Tongue (tissue), 2 donors: ENCODE results near the gene PRM2. TPM values are rescaled to one million over a fixed set of nuclear protein-coding genes. Genes with fewer than 3 reads are reported as not detected.

Experiments used
- DNase-seq: peaks from one replicate; pipeline ENCODE4 v3.0.0-alpha.2; 2015
- total RNA-seq: library from RNA; depleted of rRNA; stranded (reverse); fragments of >200 nt; gene quantifications from one replicate; pipeline ENCODE4 v1.2.3, GENCODE V29; 2014

Gene PRM2, protein sequence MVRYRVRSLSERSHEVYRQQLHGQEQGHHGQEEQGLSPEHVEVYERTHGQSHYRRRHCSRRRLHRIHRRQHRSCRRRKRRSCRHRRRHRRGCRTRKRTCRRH
- not detected for total RNA-seq

- no peak for DNase-seq
Observed at GRCh38 chr16:11276143-11276895, at the start of gene PRM2. Gene PRM2, minus strand, starts transcription at chr16:11276480. Its CDS starts 110 bp downstream, at chr16:11276370.

DNA sequence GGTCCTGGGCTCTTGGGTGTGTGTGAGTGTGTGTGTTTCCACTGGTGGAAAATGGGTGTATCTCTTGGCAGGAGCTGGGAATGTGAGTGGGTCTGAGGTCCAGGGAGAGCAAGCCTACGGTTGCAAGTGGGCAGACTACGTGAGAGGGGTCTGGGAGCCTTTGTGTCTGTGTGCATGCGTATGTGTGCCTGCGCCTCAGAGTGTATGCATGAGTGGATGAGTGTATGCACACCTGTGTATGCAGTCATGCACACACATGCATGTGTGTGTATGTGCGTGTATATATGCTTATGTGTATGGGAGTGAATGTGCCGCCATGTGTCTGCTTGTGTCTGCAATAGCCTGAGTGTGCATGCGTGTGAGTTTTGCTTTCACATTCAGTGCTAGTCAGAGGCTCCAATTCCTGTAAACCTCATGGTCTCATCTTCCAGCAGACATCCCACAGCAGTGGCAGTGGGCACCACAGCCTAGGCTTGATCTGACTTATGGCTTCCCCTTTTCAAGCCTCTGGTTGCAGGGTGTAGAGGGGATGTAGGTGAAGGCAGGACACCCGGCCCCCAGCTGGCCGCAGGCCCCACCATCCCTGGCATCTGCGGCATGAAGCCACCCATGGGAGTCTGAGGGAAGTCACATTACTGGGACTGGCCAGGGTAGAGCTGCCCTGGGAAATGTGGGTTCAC is 49.3 kb upstream of the PRM2 start:
- no peak for DNase-seq

- DNase-seq, result no peak
Observed at GRCh38 chr16:11323551-11324336, 47.5 kb upstream of the PRM2 start.

DNA sequence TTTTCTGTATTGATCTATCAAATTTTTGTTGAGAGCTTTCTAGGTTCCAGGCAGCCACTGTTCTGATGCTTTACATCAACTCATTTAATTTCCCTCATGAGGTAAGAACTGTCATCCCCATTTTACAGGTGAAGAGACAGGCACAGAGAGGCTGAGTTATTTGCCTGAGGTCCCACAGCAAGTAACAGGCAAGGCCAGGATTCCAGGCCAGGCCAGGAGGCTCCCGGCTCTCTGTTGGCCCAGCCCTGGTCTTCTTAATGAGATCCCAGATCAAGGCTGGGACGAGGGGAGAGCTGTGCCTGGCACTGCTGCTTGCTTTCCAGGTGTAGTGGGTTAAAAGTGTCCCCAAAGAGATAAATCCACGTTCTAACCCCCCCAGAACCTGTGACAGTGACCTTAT is 46.5 kb upstream of the PRM2 start:
- no peak for DNase-seq

DNA sequence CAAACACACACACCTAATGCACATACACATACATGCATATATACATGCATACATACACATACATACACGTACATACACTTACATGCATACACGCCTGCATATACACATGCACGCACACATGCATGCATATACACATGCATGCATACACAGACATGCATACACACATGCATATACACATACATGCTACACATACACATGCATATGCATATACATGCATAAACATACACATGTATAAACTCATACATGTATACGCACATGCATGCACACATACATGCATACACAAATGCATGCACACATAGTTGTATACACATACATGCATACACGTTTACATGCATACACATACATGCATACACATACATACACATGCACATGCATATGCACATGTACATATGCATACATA is 45.4 kb upstream of the PRM2 start:
- no peak for DNase-seq

DNA sequence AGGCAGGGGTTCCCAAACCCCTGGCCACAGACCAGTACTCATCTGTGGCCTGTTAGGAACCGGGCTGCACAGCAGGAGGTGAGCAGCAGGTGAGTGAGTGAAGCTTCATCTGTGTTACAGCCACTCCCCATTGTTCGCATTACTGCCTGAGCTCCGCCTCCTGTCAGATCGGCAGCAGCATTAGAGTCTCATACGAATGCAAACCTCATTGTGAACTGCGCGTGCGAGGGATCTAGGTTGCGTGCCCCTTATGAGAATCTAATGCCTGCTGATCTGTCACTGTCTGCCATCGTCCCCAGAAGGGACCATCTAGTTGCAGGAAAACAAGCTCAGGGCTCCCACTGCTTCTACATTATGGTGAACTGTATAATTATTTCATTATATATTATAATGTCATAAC is 43.9 kb upstream of the PRM2 start:
- DNase-seq, result no peak

- DNase-seq, result peak; percentile 57
Observed at GRCh38 chr16:11319529-11320146, 43.4 kb upstream of the PRM2 start.

DNA sequence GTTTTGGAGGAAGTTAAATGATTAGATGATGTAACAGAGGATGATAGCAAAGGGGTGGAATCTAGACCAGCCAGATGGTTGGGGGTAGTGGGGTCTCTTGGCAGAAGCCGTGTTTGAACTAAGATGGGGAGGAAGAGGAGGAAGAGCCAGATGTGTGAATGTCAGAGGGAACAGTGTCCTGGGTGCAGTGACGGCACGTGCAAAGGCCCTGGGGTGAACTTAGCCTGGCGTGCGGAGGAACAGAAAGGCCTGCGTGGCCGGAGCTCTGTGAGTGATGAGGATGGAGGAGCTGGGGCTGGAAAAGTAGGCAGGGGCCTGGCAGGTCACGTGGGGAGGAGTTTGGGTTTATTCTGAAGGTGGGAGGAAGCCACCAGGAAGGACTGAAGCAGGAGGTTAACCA is 42.5 kb upstream of the PRM2 start:
- no peak for DNase-seq

- no peak for DNase-seq
Observed at GRCh38 chr16:11316331-11317015, 40.2 kb upstream of the PRM2 start.

GRCh38 chr16:11315510-11315909 is 39.2 kb upstream of the PRM2 start:
- DNase-seq, result peak; percentile 61

- no peak for DNase-seq
Observed at GRCh38 chr16:11314309-11314894, 38.1 kb upstream of the PRM2 start.

DNA sequence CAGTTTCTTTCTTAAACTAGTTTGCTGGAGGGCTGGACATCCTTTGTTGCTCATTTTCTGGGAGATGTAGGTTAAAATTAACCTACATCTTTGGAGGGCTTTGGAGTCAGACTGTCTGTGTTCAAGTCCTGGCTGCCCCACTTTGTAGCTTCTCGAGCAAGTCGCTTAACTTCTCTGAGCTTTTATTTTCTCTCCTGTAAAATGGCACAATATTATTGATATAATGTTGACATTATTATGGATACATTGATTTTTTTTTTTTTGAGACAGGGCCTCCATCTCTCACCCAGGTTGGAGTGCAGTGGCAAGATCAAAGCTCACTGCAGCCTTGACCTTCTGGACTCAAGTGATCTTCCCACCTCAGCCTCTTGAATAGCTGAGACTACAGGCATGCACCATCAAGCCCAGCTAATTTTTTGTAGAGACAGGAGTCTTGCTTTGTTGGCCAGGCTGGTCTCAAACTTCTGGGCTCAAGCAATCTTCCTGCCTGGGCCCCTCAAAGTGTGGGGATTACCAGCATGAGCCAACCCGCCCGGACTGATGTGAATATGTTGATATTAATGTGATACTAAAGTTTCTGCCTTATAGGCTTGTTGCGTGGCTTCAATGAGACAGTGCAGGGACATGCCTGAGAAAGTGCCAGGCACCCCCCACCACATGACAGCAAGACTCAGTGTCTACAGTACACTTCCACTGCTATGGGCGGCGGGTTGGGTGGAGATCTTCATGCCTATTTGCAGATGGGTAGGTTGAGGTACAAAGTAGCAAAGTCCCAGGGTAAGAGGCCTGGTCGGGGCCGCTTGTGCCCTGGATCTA is 37.4 kb upstream of the PRM2 start:
- no peak for DNase-seq

GRCh38 chr16:11312718-11313492 is 36.6 kb upstream of the PRM2 start:
- no peak for DNase-seq

DNA sequence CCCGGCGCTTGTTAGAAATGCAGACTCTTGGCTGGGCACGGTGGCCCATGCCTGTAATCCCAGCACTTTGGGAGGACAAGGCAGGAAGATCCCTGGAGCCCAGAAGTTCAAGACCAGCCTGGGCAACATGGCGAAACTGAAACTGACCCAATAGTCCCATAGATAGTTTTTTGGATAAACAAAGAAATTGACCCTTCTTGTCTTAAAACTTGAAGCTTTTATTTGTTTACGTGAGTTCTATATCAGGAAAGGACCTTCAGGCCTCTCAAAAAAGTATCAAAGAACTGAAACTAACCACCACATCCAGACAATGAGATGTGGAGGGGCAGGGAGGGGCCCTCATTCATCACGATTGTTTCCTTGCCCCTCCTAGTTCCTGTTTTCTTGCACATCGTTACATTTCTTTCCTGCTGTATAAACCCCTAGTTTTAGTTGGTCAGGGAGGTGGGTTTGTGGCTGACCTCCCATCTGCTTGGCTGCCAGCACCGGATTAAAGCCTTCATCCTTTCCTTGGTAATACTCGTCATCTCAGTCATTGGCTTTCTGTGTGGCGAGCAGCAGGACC is 34.8 kb upstream of the PRM2 start:
- no peak for DNase-seq

DNA sequence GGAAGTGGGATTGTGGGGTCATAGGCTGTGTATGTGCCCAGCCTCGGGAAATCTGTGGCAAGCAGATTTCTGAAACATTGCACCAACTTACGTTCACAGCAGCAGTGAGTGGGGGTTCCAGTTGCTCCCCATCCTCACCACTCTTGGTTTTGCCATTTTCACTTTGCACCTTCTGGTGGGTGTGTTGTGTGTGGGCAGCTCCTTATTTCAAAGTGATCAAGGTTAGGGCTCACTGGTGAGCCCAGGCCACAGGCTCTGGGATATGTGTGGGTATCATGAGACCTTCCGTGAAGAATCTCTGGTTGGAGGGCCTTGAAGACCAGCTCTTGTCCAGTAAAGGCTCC is 34.3 kb upstream of the PRM2 start:
- no peak for DNase-seq

DNA sequence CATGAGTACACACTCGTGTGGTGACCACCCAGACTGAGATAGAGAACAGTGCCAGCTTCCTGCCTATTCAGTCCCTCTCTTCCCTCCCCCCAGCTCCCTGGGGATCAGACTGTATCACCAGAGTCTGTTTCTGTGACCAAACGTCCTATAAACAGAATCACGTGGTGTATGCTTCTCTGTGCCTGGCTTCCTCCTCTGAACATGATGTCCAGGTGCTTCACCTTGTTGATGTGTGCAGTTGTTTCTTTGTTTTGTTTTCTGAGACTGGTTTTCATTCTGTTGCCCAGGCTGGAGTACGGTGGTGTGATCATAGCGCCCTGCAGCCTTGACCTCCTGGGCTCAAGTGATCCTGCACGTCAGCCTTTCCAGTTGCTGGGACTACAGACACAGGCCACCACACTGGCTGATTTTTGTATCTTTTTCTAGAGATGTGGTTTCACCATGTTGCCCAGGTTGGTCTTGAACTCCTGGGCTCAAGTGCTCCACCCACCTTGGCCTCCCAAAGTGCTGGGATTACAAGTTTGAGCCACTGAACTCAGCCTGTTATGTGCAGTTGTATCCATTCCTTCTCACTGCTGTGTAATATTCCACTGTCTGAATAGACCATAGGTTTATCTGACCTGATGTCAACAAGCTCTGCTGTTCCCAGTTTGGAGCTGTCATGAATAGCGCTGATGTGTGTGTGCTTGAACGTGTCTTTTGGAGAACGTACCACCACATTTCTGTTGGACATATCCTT is 33.8 kb upstream of the PRM2 start:
- no peak for DNase-seq

- no peak for DNase-seq
Observed at GRCh38 chr16:11308493-11309283, 32.4 kb upstream of the PRM2 start.
